OCI-LY3 (cell line): Measurements from ENCODE around the gene PELI3.

Experiments used
- H2AFZ ChIP-seq: fragments of 200-600, 300-600 bp; shearing (Covaris generic); 2 replicates; pipeline ENCODE4 v1.6.0; 2014; ENCODE audit warnings: antibody characterized with exemption, low read depth, low read length
- H3K27ac ChIP-seq: fragments of 200-600, 300-600 bp; sonication (generic); 2 replicates; pipeline ENCODE4 v1.5.1; 2014; ENCODE audit warnings: mild to moderate bottlenecking, low read length, moderate library complexity, mixed read lengths
- H3K27me3 ChIP-seq: fragments of 200-600, 300-600 bp; sonication (generic); 2 replicates; pipeline ENCODE4 v1.6.1; 2014; ENCODE audit warnings: low read depth, low read length, mixed read lengths
- H3K36me3 ChIP-seq: fragments of 200-600, 300-600 bp; sonication (generic); replicated peaks from 2 replicates; pipeline ENCODE3; 2014; ENCODE audit warnings: low read depth, low read length, mixed read lengths
- H3K4me1 ChIP-seq: fragments of 300-600, 200-600 bp; sonication (generic); 2 replicates; pipeline ENCODE4 v1.6.1; 2014; ENCODE audit warnings: low read length, mixed read lengths
- H3K4me2 ChIP-seq: fragments of 200-600, 300-600 bp; sonication (generic); 2 replicates; pipeline ENCODE4 v1.6.1; 2014; ENCODE audit warnings: low read length, mixed read lengths
- H3K4me3 ChIP-seq: fragments of 300-600, 200-600 bp; sonication (generic); 2 replicates; pipeline ENCODE4 v1.5.1; 2014; ENCODE audit warnings: antibody characterized with exemption, mild to moderate bottlenecking, low read length, moderate library complexity
- H3K79me2 ChIP-seq: fragments of 300-600, 200-600 bp; shearing (Covaris generic); 2 replicates; pipeline ENCODE4 v1.6.1; 2014; ENCODE audit warnings: mild to moderate bottlenecking, low read length, mixed read lengths
- H3K9ac ChIP-seq: fragments of 300-600, 200-600 bp; shearing (Covaris generic); 2 replicates; pipeline ENCODE4 v1.6.0; 2014; ENCODE audit warnings: mild to moderate bottlenecking, low read length, moderate library complexity
- H3K9me3 ChIP-seq: fragments of 200-600, 300-600 bp; shearing (Covaris generic); 2 replicates; pipeline ENCODE4 v1.6.1; 2014; ENCODE audit warnings: low read length, mixed read lengths; ENCODE audit not compliant: insufficient read depth
- H4K20me1 ChIP-seq: fragments of 200-600, 300-600 bp; sonication (generic); 2 replicates; pipeline ENCODE4 v1.6.1; 2016; ENCODE audit warnings: low read length, mixed read lengths; ENCODE audit not compliant: insufficient read depth
- CTCF ChIP-seq: fragments of 200-600, 300-600 bp; sonication (generic); IDR thresholded peaks from 2 replicates; pipeline ENCODE4 v1.5.1; 2014; ENCODE audit warnings: antibody characterized with exemption, low read length, low read depth
- EZH2phosphoT487 ChIP-seq: fragments of 200-600 bp; shearing (Covaris generic); IDR thresholded peaks from 2 replicates; pipeline ENCODE4 v1.6.1; 2018; ENCODE audit warnings: antibody characterized with exemption, mixed run types, low read depth

Gene PELI3

GRCh38 chr11:66466225-66467033 lies at the start of gene PELI3:
TSS of gene PELI3 (plus strand) at chr11:66466905. CDS start at chr11:66468129, 1,224 bp downstream.
- Histone ChIP-seq H3K4me1 (peaks cover 21% of the 10 kb centered on the region), H2AFZ (peak within 1 kb of the TSS; percentile 73), H3K27me3 (no peaks in the 10 kb centered on the region), H3K4me2 (peak within 1 kb of the TSS; percentile 89), H3K27ac (peak within 1 kb of the TSS; percentile 21), H3K4me3 (peak within 1 kb of the TSS; percentile 86), H3K36me3 (no peaks in the 10 kb centered on the region), H3K79me2 (no peaks in the 10 kb centered on the region), H3K9me3 (no peaks in the 10 kb centered on the region), H4K20me1 (no peaks in the 10 kb centered on the region), H3K9ac (peak within 1 kb of the TSS; percentile 71)
- TF ChIP-seq CTCF, result no peak
- TF ChIP-seq EZH2phosphoT487, result no peak

GRCh38 chr11:66417000-66417399 lies 49.7 kb upstream of the PELI3 start:
- no peak for TF ChIP-seq CTCF
- TF ChIP-seq EZH2phosphoT487, result no peak

GRCh38 chr11:66418168-66418985 lies 48.3 kb upstream of the PELI3 start:
- peaks cover 47% of the 10 kb centered on the region for H4K20me1 ChIP-seq
- 0 out of 2 replicates have a peak, but pooled peaks cover 6% of the 10 kb centered on the region for H3K4me1 ChIP-seq
- H3K27me3 ChIP-seq, result peaks cover 19% of the 10 kb centered on the region
- H3K4me3 ChIP-seq, result no peak overlapping the region
- H3K4me2 ChIP-seq, result no peak overlapping the region
- no peaks in the 10 kb centered on the region for H3K9me3 ChIP-seq
- no peak overlapping the region for H3K9ac ChIP-seq
- H3K27ac ChIP-seq, result no peak overlapping the region
- peak; percentile 47 for TF ChIP-seq CTCF
- no peak for TF ChIP-seq EZH2phosphoT487
- H3K79me2 ChIP-seq, result no peaks in the 10 kb centered on the region
- no peak overlapping the region for H2AFZ ChIP-seq
- H3K36me3 ChIP-seq, result no peaks in the 10 kb centered on the region

More at GRCh38 chr11:66417000-66417399, 49.7 kb upstream of the PELI3 start:
- Histone ChIP-seq H2AFZ (no peak overlapping the region), H3K79me2 (no peaks in the 10 kb centered on the region), H4K20me1 (peaks cover 42% of the 10 kb centered on the region), H3K4me1 (0 out of 2 replicates have a peak, but pooled peaks cover 6% of the 10 kb centered on the region), H3K9ac (no peak overlapping the region), H3K36me3 (no peaks in the 10 kb centered on the region), H3K27ac (no peak overlapping the region), H3K9me3 (no peaks in the 10 kb centered on the region), H3K4me2 (no peak overlapping the region), H3K27me3 (peaks cover 19% of the 10 kb centered on the region), H3K4me3 (no peak overlapping the region)

GRCh38 chr11:66418986-66419308 lies 47.8 kb upstream of the PELI3 start:
- no peak overlapping the region for H3K4me3 ChIP-seq
- TF ChIP-seq CTCF, result no peak
- TF ChIP-seq EZH2phosphoT487, result no peak
- no peak overlapping the region for H3K9ac ChIP-seq
- H3K79me2 ChIP-seq, result no peaks in the 10 kb centered on the region
- peaks cover 47% of the 10 kb centered on the region for H4K20me1 ChIP-seq
- H3K27me3 ChIP-seq, result peaks cover 19% of the 10 kb centered on the region
- H3K9me3 ChIP-seq, result no peaks in the 10 kb centered on the region
- H3K4me1 ChIP-seq, result 0 out of 2 replicates have a peak, but pooled peaks cover 6% of the 10 kb centered on the region
- H2AFZ ChIP-seq, result no peak overlapping the region
- no peak overlapping the region for H3K27ac ChIP-seq
- no peak overlapping the region for H3K4me2 ChIP-seq
- no peaks in the 10 kb centered on the region for H3K36me3 ChIP-seq
